Medulla oblongata (tissue), 1 donor: ENCODE data around the gene SPSB3.

ENCODE experiments used
- DNase-seq: peaks from one replicate; pipeline ENCODE4 v3.0.0-alpha.2; 2015; ENCODE audit errors: extremely low spot score

Gene SPSB3

DNA sequence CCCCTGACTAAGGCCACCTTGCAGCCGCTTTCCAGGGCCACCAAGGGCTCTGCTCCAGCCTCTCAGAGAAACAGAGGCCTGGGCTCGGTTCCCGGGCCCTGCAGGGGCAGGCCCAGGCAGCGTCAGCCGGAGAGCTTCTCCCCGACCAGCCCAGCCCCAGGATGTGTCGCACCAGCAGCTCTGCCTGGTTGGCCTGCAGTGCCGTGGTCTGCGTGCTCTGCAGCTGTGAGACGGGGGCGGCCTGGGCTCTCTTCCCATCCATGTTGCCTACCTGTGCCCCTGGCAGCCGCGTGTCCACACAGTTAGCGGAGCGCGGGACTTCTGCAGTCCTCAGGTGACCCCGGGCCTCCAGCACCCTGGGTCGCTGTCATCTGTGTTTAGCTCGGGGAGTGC is 6.3 kb upstream of the SPSB3 start:
- no peak for DNase-seq

DNA sequence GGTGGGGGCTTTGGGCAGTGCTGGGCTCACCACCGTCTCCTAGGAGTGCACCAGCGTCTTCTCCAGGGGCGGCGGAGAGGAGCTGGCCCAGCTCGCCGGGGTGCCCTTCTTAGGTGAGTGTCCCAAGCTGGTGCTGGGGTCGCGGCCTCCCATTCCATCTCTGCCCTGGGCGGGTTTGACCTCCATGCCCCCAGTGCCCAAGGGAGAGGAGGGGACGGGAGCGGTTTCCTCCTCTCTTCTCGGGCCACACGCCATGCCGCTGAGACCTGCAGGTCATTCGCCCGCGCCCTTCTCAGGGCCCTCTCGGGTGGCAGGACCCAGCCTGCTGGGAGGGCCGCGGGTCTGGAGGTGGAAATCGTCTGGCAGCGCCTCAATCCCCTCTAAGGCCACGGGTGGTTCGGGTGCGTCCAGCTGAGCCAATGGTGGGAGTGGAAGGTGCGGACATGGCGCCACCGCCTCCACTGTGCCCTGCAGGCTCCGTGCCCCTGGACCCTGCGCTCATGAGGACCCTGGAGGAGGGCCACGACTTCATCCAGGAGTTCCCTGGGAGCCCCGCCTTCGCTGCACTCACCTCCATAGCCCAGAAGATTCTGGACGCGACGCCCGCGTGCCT is 5.8 kb upstream of the SPSB3 start:
- no peak for DNase-seq

DNA sequence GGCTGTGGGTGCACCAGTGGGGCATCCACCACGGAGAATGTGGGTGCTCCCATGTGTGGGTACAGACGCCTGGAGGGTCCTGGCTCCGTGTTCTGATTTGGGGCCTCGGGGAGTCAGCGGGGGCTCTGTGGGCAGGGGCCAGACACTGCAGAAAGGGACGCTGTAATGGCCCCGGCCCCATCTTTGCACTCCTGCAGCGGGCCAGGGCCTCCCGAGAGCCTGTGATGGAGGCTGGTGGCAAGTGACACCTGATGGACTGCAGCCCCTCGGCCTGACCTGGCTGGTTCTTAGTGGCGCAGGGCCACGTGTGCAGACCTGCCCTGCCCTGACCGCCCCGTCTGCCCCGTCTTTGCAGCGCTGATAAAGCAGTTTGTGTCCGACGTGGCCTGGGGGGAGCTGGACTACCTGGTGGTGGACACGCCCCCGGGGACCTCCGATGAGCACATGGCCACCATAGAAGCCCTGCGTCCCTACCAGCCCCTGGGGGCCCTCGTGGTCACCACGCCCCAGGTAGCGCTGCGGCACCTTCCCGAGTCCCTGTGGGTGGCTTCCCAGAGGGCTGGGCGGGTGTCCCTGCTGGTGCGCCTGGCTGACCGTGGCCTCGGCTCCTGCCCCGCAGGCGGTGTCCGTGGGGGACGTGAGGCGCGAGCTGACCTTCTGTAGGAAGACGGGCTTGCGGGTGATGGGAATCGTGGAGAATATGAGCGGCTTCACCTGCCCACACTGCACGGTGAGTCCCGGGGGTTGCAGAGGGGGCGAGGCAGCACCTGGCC is 5.1 kb upstream of the SPSB3 start:
- DNase-seq, result no peak

DNA sequence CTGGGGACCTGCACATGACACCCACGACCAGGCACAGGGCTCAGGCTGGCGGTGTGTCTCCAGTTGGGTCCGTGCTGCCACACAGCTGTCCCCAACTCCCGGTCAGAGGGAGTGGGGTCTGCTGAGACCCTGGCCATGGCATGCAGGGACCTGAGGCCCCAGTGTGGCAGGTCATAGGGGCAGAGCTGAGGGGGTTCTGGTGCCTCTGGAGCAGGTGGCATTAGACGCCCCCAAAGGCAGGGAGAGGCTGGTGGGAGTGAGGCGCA is 4.6 kb upstream of the SPSB3 start:
- no peak for DNase-seq

DNA sequence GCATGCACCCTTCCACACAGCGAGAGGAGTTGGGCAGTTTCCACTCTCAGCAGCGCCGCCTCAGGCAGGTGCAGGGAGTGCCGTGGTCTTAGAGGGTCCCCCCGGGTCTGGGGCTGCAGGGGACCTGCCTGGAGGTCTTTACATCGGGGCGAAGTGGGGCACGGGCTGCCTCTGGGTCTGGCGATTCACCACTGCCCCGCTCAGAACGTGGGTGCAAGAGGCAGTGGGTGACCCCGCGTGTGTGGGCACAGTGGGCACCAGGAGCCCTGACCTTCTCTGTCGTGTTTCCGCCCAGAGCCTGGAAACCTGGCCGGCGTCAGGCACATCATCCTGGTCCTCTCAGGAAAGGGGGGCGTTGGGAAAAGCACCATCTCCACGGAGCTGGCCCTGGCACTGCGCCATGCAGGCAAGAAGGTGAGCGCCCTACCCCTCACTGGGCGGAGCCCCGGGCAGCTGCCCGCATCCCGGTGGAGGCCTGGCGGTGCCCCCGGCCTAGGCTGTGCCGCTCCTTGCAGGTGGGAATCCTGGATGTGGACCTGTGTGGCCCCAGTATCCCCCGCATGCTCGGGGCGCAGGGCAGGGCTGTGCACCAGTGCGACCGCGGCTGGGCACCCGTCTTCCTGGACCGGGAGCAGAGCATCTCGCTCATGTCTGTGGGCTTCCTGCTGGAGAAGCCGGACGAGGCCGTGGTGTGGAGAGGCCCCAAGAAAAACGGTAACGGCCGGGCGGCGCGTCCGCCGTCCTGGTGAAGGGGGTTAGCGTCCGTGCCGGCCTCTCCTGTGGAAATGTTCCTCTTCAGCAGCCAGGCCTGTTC is 4.1 kb upstream of the SPSB3 start:
- no peak for DNase-seq

DNA sequence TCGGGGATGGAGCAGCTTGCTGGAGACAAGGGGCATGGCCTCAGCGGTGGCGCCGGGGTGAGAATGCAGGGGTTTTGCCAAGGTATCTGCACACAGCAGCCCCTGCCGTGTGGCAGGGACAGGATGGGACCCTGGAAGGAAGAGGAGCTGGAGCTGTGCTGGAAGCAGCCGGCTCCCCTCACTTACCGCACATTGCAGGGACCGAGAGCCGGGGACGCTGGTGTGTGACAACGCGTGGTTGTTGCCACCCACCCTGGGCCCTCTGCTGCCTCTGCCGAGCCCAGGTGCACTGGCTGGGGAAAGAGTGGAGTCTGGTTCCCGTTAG is 3.4 kb upstream of the SPSB3 start:
- DNase-seq, result no peak

DNA sequence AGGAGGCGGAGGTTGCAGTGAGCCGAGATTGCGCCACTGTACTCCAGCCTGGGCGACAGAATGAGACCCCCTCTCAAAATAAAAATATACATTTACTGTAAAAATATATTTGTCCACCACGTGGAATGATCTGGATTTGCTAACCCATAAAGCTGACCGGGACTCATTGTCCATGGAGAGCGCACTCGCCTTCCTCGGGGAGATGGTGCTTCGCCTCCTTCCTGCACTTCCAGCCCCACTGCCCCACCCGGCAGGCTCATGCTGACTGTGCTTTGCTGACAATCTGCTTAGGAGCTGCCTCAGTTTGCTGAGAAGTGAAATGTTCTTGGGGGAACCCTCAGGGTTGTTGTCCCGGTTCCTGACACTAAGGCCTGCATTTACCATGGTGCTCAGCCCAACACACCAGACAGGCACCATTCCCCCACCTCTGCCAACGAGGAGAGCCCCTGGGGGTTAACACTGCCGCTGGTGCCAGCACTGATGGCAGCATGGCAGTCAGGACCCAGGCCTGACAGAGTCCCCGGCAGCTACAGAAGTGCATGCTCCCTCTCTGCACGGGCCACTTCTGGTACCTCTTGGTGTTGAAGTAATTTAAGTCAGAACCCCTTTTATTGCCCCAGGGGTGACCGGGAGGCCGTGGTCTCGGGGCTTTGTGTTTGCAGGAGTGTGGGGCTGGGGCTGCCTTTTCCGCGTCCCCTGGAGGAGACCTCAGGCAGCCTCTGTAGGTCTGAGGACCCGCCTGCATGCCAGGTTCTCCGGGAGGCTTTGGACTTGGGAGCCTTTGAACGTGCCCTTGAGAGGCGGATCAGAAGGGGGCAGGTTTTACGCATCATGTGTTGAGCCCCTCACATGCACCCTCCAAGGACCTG is 2.8 kb upstream of the SPSB3 start:
- DNase-seq, result no peak

DNA sequence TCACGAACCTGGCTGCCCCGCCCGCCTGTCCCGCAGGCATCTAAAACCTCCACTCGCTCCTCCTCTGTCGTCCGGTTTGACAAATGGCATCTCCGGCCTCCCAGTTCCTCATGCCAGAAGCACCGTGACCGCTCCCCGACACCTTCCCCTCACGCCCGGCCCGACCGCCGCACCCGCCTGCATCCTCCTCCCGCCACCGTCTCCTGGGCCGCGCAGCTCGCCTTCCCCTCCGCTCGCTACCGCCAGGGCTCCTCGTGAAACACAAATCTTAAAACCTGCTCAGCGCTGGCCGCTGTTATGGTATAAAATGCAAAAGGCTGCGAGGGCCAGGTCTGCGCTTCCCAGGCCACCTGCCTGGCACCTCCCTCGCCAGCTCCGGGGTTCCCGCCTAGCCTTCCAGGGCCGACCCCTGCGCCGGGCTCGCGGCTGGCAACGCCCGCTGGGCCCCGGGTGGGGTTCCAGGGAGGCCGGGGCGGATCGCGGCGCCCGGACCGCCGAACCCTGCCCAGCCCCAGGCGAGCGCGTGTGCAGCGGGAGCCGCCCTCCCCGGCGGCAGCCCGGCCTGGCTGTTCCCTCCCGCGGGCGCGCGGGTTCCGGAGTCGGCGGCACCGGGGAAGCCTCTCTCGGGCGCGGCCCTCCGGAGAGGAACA is 488 bp downstream of the SPSB3 start:
- no peak for DNase-seq

DNA sequence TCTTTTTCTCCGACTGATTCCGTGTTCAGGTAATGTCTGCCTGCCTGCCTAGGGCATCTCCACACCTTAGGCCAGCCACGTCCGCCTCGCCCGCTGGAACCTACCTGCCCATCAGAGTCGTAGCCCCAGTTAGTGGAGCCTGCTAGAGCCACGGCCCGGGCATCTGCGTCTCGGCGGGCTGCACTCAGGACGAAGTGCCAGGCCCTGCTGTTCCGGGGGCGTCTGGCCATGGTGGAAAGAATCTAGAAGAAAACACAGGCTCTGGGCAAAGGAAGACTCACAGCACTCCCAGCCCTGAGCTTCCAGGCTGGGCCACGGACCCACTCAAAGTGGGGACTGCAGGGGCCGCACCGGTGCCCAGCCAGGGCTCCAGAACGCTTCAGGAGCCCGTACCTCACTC is 1.1 kb downstream of the SPSB3 start:
- DNase-seq, result no peak

DNA sequence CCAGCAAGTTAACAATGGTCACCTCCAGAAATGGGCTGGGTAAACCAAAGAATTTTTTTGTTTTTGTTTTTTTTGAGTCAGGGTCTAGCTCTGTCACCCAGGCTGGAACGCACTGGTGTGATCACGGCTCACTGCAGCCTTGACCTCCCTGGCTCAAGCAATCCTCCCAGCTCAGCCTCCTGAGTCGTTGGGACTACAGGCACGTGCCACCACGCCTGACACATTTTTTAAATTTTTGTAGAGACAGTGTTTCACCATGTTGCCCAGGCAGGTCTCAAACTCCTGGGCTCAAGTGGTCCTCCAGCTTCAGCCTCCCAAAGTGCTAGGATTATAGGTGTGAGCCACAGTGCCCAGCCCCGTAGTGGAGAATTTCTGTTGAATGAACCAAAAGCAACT is 1.7 kb downstream of the SPSB3 start:
- DNase-seq, result no peak

DNA sequence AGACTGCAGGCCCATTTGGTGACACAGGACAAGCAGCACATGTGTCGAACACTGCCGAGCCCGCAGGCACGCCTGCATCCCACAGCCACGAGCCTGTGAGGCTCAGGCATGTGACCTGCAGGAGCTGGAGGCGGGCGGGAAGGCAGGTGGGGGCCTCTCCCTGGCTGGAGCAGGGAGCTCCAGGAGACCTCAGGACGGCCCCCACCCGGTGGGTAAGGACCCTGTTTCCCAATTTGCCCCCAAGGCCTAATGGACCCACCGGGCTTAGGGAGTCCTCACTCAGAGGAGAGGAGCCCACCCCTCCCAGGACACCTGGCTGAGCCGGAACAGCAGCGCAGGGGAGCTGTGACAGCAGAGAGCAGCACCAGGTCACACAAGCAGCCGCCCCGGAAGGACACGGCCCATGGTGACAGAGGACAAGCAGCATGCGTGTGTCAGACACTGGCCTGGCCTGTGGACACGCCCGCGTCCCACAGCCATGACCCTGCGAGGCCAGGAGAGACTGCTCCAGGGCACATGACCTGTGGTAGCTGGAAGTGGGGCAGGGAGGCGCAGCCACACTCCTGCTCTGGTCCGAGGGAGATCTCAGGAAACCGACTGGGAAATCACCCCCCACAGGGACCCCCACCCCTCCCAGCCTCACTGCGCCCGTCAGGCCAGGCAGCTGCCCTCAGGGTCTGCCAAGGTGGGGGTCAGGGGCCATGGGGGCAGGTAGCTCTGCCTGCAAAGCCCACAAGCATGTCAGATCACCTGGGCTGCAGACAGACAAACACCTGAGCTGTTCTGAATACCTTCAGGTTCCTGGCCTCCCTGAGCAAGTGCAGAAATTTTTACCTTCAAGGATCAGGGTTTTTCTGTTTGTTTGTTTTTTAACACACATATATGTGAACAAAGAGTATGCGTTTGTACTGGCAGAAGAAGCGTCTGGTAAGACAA is 2.4 kb downstream of the SPSB3 start:
- no peak for DNase-seq

DNA sequence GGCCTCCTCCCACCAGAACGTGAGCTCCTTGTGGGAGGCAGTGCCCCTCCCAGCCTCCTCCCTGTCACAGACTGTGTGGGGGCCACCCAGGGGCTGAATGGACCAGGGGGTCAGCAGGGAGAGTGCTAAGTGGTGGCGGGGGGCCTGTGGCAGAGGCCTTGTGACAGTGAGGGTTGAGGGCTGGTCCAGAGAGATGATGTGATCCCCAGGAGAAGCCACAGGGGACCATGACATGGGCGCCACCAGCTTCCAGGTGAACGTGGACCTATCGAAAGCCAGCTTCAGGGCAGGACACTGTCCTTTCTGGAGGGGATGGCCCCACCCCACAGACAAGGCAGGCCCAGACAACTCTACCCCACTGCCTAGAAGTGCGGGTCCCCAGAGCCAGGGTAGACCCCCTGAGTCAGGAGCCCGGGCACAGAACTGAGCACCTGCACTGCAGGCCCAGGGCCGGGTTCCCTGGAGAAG is 3.1 kb downstream of the SPSB3 start:
- DNase-seq, result no peak

DNA sequence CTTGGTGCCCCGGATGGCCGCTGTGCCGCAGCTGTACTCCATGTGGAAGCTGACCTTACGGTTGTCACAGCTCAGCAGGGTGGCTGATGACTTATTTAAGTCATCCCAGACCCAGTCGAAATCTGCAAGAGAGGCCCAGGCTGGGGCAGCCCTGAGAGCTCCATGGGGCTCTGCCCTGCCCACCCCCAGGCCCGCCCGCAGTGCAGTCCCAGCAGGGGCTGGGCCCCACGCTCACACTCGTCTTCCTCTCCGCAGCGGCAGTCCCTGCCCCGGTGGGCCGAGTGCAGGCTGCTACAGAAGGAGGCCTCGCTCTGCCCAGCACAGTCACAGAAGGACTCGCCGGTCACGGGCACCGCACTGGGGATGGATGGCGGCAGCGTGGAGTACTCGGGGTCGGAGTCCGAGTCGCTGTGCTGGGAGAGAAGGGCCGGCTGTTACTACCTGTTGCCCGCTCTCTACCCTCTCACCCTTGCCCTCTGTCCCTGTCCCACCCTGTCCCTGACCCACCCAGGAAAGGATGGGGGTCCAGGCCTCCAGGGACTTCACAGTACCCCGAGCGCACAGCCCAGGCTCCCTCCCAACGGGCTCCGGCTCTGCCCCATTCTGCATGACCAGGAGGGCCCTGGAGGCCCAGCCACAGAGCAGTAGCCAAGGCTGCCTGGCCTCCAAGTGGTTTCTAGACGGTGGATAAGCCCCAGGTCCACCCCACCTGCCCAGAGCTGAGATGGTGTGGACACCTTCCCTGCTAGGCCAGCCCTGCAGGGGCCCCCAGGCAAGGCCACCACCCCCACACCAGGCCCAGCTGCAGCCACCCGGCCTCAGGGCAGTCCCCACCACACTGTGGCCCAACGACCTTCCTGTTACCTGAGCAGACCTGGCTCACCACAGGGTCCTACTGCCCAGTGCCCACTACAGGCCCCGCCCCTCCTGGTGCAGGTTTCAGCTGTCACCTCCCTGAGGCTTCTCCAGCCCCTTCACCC is 3.9 kb downstream of the SPSB3 start:
- DNase-seq, result no peak

DNA sequence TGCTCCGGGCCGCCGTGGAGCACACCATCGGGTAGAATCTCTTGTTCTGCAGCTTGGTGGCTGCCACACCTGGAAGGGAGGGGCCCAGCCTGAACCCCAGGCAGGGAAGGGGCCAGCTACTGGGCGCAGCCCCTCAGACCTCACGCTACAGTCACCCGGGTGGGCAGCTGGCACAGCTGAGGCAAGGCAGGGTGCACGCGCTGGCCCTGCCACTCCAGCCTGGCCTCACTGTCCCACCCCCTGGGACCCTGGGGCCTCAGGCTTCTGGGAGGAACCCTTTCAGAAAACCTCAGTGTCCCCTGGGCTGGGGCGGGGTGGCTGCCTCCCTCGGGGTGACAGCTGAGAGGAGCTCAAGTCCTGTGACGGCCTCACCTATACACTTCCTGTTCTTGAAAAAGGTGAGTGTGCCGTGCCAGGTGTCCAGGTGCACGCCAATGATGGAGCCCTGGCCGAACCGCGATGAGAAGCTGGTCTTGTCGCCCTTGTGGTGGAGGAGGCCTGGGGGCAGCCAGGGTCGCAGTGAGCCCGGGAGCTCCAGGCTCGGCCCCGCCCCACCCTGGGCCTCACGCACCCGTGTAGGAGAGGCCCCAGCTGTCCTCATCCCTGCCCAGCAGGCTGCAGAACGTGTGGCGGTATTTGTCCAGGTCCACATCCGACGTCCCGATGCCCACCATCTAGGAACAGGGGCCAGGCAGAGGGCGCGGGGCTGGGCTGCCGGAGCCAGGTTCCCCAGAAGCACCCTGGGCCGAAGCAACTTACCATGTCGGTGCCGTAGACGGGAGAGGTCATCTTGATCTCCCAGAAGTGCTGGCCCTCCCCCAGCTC is 4.8 kb downstream of the SPSB3 start:
- no peak for DNase-seq

DNA sequence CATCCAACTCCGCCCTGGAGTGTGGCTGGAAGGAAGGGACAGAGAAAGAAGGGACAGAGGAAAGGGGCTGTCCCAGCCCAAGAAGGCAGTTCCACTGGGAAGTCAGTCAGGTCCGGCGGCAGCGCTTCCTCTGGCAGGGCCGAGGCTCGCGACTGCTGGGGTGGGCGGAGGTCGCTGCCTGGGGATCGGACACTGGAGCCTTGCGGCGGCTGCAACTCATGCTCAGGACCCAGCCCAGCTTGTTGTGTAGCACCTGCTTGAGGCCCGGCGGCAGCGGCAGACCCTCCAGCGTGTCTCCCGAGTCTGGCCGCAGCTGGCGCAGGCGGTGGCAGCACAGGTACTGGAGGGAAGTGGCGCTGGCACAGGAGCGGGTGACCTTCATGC is 5.4 kb downstream of the SPSB3 start:
- DNase-seq, result no peak

DNA sequence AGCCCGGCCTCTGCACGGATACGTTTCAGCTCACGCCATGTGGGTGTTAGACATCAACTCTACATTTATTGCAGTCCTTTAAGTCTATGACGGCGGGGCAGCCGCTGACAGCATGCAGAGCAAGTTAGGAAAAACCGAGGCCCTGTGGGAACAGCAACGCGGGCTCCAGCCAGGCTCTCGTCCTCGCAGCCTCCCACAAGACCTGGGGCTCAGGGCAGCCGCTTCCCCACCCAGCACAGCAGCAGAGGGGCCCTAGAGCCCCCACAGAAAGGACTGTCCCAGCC is 5.8 kb downstream of the SPSB3 start:
- no peak for DNase-seq

DNA sequence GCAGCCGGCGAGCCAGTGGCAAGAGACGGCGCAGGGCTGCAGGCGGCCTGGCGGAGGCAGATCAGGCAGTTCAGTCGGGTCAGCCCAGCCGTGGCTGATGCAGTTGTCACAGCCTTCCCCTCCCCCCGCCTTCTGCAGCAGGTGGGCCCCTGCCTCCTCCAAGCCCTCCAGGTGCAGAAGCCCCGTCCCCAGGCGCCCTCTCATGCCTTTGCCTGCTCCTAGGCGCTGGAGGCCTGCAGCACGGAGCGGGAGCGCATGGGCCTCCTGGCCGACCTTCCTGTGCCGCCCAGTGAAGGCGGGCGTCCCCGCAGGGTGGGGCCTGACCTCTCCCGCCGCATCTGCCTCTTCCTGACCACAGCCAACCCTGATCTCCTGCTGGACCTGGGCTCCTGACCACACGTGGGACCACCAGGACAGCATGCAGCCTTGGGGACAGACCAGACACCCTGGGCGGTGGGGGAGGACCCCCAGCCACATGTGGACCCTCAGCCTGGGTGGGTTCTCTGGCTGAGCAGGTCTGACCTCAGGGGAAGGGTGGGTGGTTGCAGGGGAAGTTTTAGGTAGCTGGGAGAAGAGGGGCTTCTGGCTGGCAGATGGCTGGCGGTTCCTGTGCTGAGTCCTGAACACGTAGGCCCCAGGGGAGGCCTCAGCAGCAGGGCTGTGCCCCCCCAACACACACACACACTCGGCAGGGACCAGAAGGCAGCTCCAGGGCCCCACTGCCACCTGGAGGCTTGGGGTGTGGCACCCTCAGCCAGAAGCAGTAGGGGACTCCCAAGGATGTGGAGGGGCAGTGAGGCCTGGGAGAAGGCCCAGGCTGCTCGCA is 6.3 kb downstream of the SPSB3 start:
- no peak for DNase-seq
